ENCODE data around the gene JOSD2. TPM values are rescaled to one million over a fixed set of nuclear protein-coding genes. Genes with fewer than 3 reads are reported as not detected.

The JOSD2 gene, protein sequence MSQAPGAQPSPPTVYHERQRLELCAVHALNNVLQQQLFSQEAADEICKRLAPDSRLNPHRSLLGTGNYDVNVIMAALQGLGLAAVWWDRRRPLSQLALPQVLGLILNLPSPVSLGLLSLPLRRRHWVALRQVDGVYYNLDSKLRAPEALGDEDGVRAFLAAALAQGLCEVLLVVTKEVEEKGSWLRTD
- 10 to 100 TPM; 15.0 to 27.5 (median 19.1) TPM for total RNA-seq
- long read RNA-seq, partial matches to known transcripts = 1 of 1 reads
- long read RNA-seq, other reads (novel, unspliced or antisense) = 0 of 1 reads

GRCh38 chr19:50511069-50511822 lies at the start of gene JOSD2:
TSS of gene JOSD2 (minus strand) at chr19:50511191. CDS start at chr19:50510431, 760 bp downstream.
- no peak for TF ChIP-seq CTCF (IDR thresholded peaks at IDR 0.05)
- TF ChIP-seq POLR2A (IDR thresholded peaks at IDR 0.05) = peak; percentile 68
- Histone ChIP-seq H3K4me1 (peaks cover 0 to 17% (median 4%) of the 10 kb centered on the region in 4 donors), H3K4me3 (peak within 1 kb of the TSS; percentile 65 to 76 (median 72)), H3K36me3 (no peaks in the 10 kb centered on the region), H3K27ac (peak within 1 kb of the TSS; percentile 44 to 72 (median 47)), H3K9me3 (no peaks in the 10 kb centered on the region), H3K27me3 (no peaks in the 10 kb centered on the region)
- peak; percentile 98 to 99 (median 99) for DNase-seq
- WGBS (ENCODE audit: insufficient coverage, low coverage, low lambda C conversion rate, missing lambda C conversion rate) = 2% methylated on average over 37 of the region's 69 CpGs
- peak; percentile 89 to 93 (median 91) for ATAC-seq
- intact Hi-C loops (cut with DNase I) = no loop called here

DNA sequence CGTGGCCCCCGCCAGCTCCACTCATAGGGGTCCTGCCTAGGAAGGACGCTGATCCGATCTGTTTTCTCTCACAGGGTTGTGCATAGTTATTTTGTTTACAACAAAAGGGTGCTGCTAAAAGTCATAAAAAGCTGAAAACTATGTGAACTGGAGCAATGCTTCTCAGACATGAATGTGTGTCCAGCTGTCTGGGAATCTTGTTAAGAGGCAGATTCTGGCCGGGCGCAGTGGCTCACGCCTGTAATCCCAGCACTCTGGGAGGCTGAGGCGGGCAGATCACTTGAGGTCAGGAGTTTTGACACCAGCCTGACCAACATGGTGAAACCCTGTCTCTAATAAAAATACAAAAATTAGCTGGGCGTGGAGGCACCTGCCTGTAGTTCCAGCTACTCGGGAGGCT lies 48.6 kb upstream of the JOSD2 start:
- Histone ChIP-seq H3K36me3 (no peaks in the 10 kb centered on the region), H3K4me3 (no peak overlapping the region), H3K4me1 (peaks cover 0 to 7% (median 0%) of the 10 kb centered on the region in 4 donors), H3K27me3 (peaks cover 0 to 11% of the 10 kb centered on the region in 2 donors), H3K27ac (no peak overlapping the region), H3K9me3 (no peaks in the 10 kb centered on the region)
- TF ChIP-seq POLR2A (IDR thresholded peaks at IDR 0.05) (no peak), CTCF (IDR thresholded peaks at IDR 0.05) (no peak)
- ATAC-seq = no peak
- no peak for DNase-seq
- WGBS (ENCODE audit: insufficient coverage, low coverage, low lambda C conversion rate, missing lambda C conversion rate) = 38% methylated on average over 8 of the region's 10 CpGs
- intact Hi-C loops (cut with DNase I) = no loop called here

GRCh38 chr19:50558449-50558848 lies 47.5 kb upstream of the JOSD2 start:
- Histone ChIP-seq H3K27ac (no peak overlapping the region), H3K27me3 (peaks cover 0 to 11% of the 10 kb centered on the region in 2 donors), H3K36me3 (no peaks in the 10 kb centered on the region), H3K9me3 (no peaks in the 10 kb centered on the region), H3K4me3 (no peak overlapping the region), H3K4me1 (peaks cover 0 to 7% (median 0%) of the 10 kb centered on the region in 4 donors)
- no peak for DNase-seq
- ATAC-seq = no peak
- intact Hi-C loops (cut with DNase I) = no loop called here
- TF ChIP-seq POLR2A (IDR thresholded peaks at IDR 0.05) = no peak
- TF ChIP-seq CTCF (IDR thresholded peaks at IDR 0.05) = no peak
- 89% methylated on average over 5 of the region's 13 CpGs for WGBS (ENCODE audit: insufficient coverage, low coverage, low lambda C conversion rate, missing lambda C conversion rate)

DNA sequence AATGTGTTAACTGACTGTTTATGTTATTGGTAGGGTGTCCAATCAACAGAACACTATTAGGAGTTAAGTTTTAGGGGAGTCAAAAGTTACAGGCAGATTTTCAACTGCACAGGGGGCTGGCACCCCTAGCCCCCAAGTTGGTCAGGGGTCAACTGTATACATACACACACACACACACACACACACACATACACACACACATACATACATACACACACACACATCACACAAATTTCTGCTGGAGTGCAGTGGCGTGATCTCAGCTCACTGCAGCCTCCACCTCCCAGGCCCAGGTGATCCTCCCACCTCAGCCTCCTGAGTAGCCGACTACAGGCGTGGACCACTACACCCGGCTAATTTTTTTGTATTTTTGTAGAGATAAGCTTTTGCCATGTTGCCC lies 47.0 kb upstream of the JOSD2 start:
- 89% methylated on average over 3 of the region's 4 CpGs for WGBS (ENCODE audit: insufficient coverage, low coverage, low lambda C conversion rate, missing lambda C conversion rate)
- DNase-seq (no peak), ATAC-seq (no peak)
- H3K9me3 ChIP-seq = no peaks in the 10 kb centered on the region
- H3K27me3 ChIP-seq = peaks cover 0 to 11% of the 10 kb centered on the region in 2 donors
- intact Hi-C loops (cut with DNase I) = no loop called here
- H3K27ac ChIP-seq = no peak overlapping the region
- no peaks in the 10 kb centered on the region for H3K36me3 ChIP-seq
- H3K4me1 ChIP-seq = peaks cover 0 to 7% (median 0%) of the 10 kb centered on the region in 4 donors
- TF ChIP-seq POLR2A (IDR thresholded peaks at IDR 0.05) (no peak), CTCF (IDR thresholded peaks at IDR 0.05) (no peak)
- H3K4me3 ChIP-seq = no peak overlapping the region
